IMR-90 (cell line): ENCODE measurements around the gene SLC25A21. TPM values are rescaled to one million over a fixed set of nuclear protein-coding genes. Genes with fewer than 3 reads are reported as not detected.

Experiments
- ATAC-seq: fragments of 200-7000 bp; cut with Tn5 transposase; 2 replicates; pipeline ENCODE4 v1.9.1; 2020; ENCODE audit warnings: low read depth, mild to moderate bottlenecking, moderate library complexity
- BruUV-seq: library from RNA; stranded (reverse); fragments of 400-500 nt; replicated peaks from 2 replicates; lab custom pipeline; 2021; lab: Mats Ljungman, UMichigan
- CTCF ChIA-PET: fragments of 300-600 bp; formaldehyde crosslinking; extraction: SDS; loops from one replicate; lab custom pipeline; 2021; ENCODE audit warnings: antibody characterized with exemption; lab: Yijun Ruan, JAX
- POLR2A ChIA-PET: fragments of 300-600 bp; sonication (Branson Sonifier 250); formaldehyde crosslinking; loops from one replicate; lab custom pipeline; 2022; ENCODE audit warnings: antibody characterized with exemption; ENCODE audit not compliant: unreplicated experiment; lab: Charles Lee
- DNase-seq: peaks from one replicate; pipeline ENCODE4 v3.0.0; 2013
- H2AFZ ChIP-seq: replicated peaks from 2 replicates; pipeline ENCODE3; 2013; ENCODE audit warnings: low read length, mild to moderate bottlenecking; ENCODE audit not compliant: poor library complexity
- H2AK5ac ChIP-seq: 2 replicates; pipeline ENCODE4 v1.6.1; 2013; ENCODE audit warnings: low read depth, low read length, inconsistent platforms
- H2AK9ac ChIP-seq: replicated peaks from 2 replicates; pipeline ENCODE3; 2013; ENCODE audit warnings: mild to moderate bottlenecking, low read depth, low read length, moderate library complexity; ENCODE audit not compliant: poor library complexity
- H2BK120ac ChIP-seq: 2 replicates; pipeline ENCODE4 v1.6.1; 2013; ENCODE audit warnings: low read depth, low read length, inconsistent platforms
- H2BK15ac ChIP-seq: 3 replicates; pipeline ENCODE4 v1.6.1; 2013; ENCODE audit warnings: low read depth, low read length, inconsistent platforms
- H2BK20ac ChIP-seq: 2 replicates; pipeline ENCODE4 v1.6.1; 2013; ENCODE audit warnings: low read depth, mild to moderate bottlenecking, inconsistent platforms, low read length, moderate library complexity
- H2BK5ac ChIP-seq: 2 replicates; pipeline ENCODE4 v1.6.1; 2013; ENCODE audit warnings: mild to moderate bottlenecking, low read depth, low read length, inconsistent platforms; ENCODE audit not compliant: poor library complexity, severe bottlenecking
- H3K14ac ChIP-seq: replicated peaks from 2 replicates; pipeline ENCODE4 v1.6.1; 2013; ENCODE audit warnings: low read depth, low read length, inconsistent platforms
- H3K18ac ChIP-seq: 2 replicates; pipeline ENCODE4 v1.6.1; 2013; ENCODE audit warnings: low read depth, low read length, control low read depth
- H3K23ac ChIP-seq: 2 replicates; pipeline ENCODE4 v1.6.1; 2013; ENCODE audit warnings: low read depth, low read length, inconsistent platforms
- H3K27ac ChIP-seq: 2 replicates; pipeline ENCODE4 v1.5.1; 2013; ENCODE audit warnings: mild to moderate bottlenecking, control low read depth, low read length; ENCODE audit not compliant: insufficient read depth
- H3K27me3 ChIP-seq: 2 replicates; pipeline ENCODE4 v1.6.1; 2013; ENCODE audit warnings: low read length; ENCODE audit not compliant: control insufficient read depth, insufficient read depth
- H3K36me3 ChIP-seq: 2 replicates; pipeline ENCODE4 v1.6.1; 2013; ENCODE audit warnings: low read length, mixed read lengths; ENCODE audit not compliant: control insufficient read depth, insufficient read depth
- H3K4ac ChIP-seq: 2 replicates; pipeline ENCODE4 v1.6.1; 2013; ENCODE audit warnings: low read depth, low read length, inconsistent platforms
- H3K4me1 ChIP-seq: 2 replicates; pipeline ENCODE4 v1.6.1; 2013; ENCODE audit warnings: low read length, mixed read lengths; ENCODE audit not compliant: control insufficient read depth, insufficient read depth
- H3K4me2 ChIP-seq: 2 replicates; pipeline ENCODE4 v1.6.1; 2013; ENCODE audit warnings: low read depth, mild to moderate bottlenecking, control low read depth, low read length, moderate library complexity
- H3K4me3 ChIP-seq: 2 replicates; pipeline ENCODE4 v1.5.1; 2013; ENCODE audit warnings: low read depth, mild to moderate bottlenecking, control low read depth, low read length, moderate library complexity; ENCODE audit not compliant: insufficient read depth
- H3K56ac ChIP-seq: 2 replicates; pipeline ENCODE4 v1.6.1; 2013; ENCODE audit warnings: low read length, inconsistent platforms; ENCODE audit not compliant: insufficient read depth; ENCODE audit errors: extremely low read depth
- H3K79me1 ChIP-seq, 2 experiments: 2 replicates each; pipeline ENCODE4 v1.6.1; 2013; ENCODE audit warnings: low read length in 2 of 2, inconsistent platforms in 1 of 2, low read depth in 1 of 2
- H3K9ac ChIP-seq: 2 replicates; pipeline ENCODE4 v1.6.1; 2013; ENCODE audit warnings: low read depth, low read length, control low read depth
- H3K9me1 ChIP-seq: 2 replicates; pipeline ENCODE4 v1.6.1; 2013; ENCODE audit warnings: low read length, inconsistent platforms; ENCODE audit not compliant: insufficient read depth
- H3K9me3 ChIP-seq: 2 replicates; pipeline ENCODE4 v1.6.1; 2013; ENCODE audit warnings: low read length; ENCODE audit not compliant: control insufficient read depth, insufficient read depth
- H4K20me1 ChIP-seq: 2 replicates; pipeline ENCODE4 v1.6.1; 2013; ENCODE audit warnings: low read length, inconsistent platforms; ENCODE audit not compliant: insufficient read depth
- H4K5ac ChIP-seq: 2 replicates; pipeline ENCODE4 v1.6.1; 2013; ENCODE audit warnings: mild to moderate bottlenecking, low read depth, low read length, control low read depth
- H4K8ac ChIP-seq, 2 experiments: 2 replicates each; pipeline ENCODE4 v1.6.1; 2013; ENCODE audit warnings: low read depth in 2 of 2, low read length in 2 of 2, control low read depth in 1 of 2, inconsistent platforms in 1 of 2
- H4K91ac ChIP-seq: 2 replicates; pipeline ENCODE4 v1.6.1; 2013; ENCODE audit warnings: low read depth, low read length, inconsistent platforms; ENCODE audit not compliant: insufficient read depth
- BHLHE40 ChIP-seq: fragments of 150-350 bp; IDR thresholded peaks from 2 replicates; pipeline ENCODE4 v1.6.1; 2016; ENCODE audit warnings: mild to moderate bottlenecking, low read depth, low read length
- CEBPB ChIP-seq: IDR thresholded peaks from 2 replicates; pipeline ENCODE4 v1.6.1; 2012; ENCODE audit warnings: low read depth, low read length, improper control_type of control experiment
- CHD1 ChIP-seq: IDR thresholded peaks from 2 replicates; pipeline ENCODE4 v1.6.1; 2012; ENCODE audit warnings: low read depth, low read length, improper control_type of control experiment
- CTCF ChIP-seq: conservative IDR thresholded peaks from 2 replicates; pipeline ENCODE4 v1.5.1; 2012; ENCODE audit warnings: mild to moderate bottlenecking, low read depth, low read length, improper control_type of control experiment
- FOS ChIP-seq: fragments of 150-350 bp; IDR thresholded peaks from 2 replicates; pipeline ENCODE4 v1.6.1; 2016; ENCODE audit warnings: low read depth, low read length
- MXI1 ChIP-seq: IDR thresholded peaks from 2 replicates; pipeline ENCODE4 v1.6.1; 2012; ENCODE audit warnings: low read depth, mild to moderate bottlenecking, low read length, moderate library complexity, borderline replicate concordance
- POLR2A ChIP-seq: IDR thresholded peaks from 2 replicates; pipeline ENCODE4 v1.6.1; 2012; ENCODE audit warnings: mild to moderate bottlenecking, low read depth, low read length
- RAD21 ChIP-seq: IDR thresholded peaks from 2 replicates; pipeline ENCODE4 v1.6.1; 2012; ENCODE audit warnings: low read length, improper control_type of control experiment
- USF2 ChIP-seq: fragments of 150-350 bp; IDR thresholded peaks from 2 replicates; pipeline ENCODE4 v1.6.1; 2017; ENCODE audit warnings: mild to moderate bottlenecking, antibody characterized with exemption, low read length, low read depth
- WGBS, 2 experiments: methylation state at CpG; one replicate each; pipeline versions ENCODE4 v1.1.5 to v1.1.7; 2013; ENCODE audit warnings: missing lambda C conversion rate in 2 of 2; ENCODE audit not compliant: insufficient read length in 1 of 2; ENCODE audit errors: extremely low coverage in 2 of 2; 5-methylcytosine and 5-hydroxymethylcytosine counted together
- dilution Hi-C: fragments of 300-500 bp; cut with HindIII; formaldehyde crosslinking; loops from one replicate; pipeline ENCODE4 v1.14.3; 2018; ENCODE audit warnings: low sequenced_read_pairs; ENCODE audit not compliant: unreplicated experiment
- in situ Hi-C: fragments of 300-500 bp; cut with MboI; formaldehyde crosslinking; loops from 3 replicates; pipeline ENCODE4 v1.14.3; 2019; ENCODE audit warnings: low sequenced_read_pairs, inconsistent platforms, mixed read lengths
- intact Hi-C: fragments of 100-400 bp; cut with micrococcal nuclease; formaldehyde crosslinking; loops from 2 replicates; pipeline ENCODE4 v1.10.0; 2022
- polyA plus RNA-seq, 3 experiments: library from polyadenylated mRNA; depleted of rRNA; stranded (reverse); fragments of >200 nt; gene quantifications; 2 replicates each; pipeline ENCODE4 v1.2.3, GENCODE V29; 2012; ENCODE audit warnings: low replicate concordance in 1 of 3
- total RNA-seq: library from RNA; depleted of rRNA; stranded (reverse); fragments of >200 nt; gene quantifications from 2 replicates; pipeline ENCODE4 v1.2.3, GENCODE V29; 2012

SLC25A21 gene
- total and polyA plus RNA-seq, 2 of the 4 experiments (the other 2 are of a cell fraction) = 0.62 to 0.90 TPM

- in situ Hi-C loops (no loop called here), intact Hi-C loops (no loop called here), dilution Hi-C loops (no loop called here)
- no peak for TF ChIP-seq RAD21
- no peak for TF ChIP-seq USF2
- TF ChIP-seq CTCF = no peak
- no peak for TF ChIP-seq POLR2A
- TF ChIP-seq MXI1 = no peak
- no peak for TF ChIP-seq CHD1
- TF ChIP-seq BHLHE40 = no peak
- no peak for TF ChIP-seq FOS
- TF ChIP-seq CEBPB = no peak
- no peak overlapping the region for H3K14ac ChIP-seq
- no TSS peak for BruUV-seq
- no peak for ATAC-seq
- no peak overlapping the region for H3K18ac ChIP-seq
- H4K20me1 ChIP-seq = no peaks in the 10 kb centered on the region
- H3K56ac ChIP-seq = no peak overlapping the region
- no peak for DNase-seq
- no peak overlapping the region for H4K8ac ChIP-seq
- no peak overlapping the region for H3K23ac ChIP-seq
- no peak overlapping the region for H2BK20ac ChIP-seq
- no CpG with 5 or more reads among the region's 1 CpG for WGBS, 2 experiments
- no peak overlapping the region for H3K9ac ChIP-seq
- H3K9me1 ChIP-seq = no peaks in the 10 kb centered on the region
- H2AK9ac ChIP-seq = no peak overlapping the region
- no peak overlapping the region for H2AK5ac ChIP-seq
- H3K27me3 ChIP-seq = no peaks in the 10 kb centered on the region
- H3K9me3 ChIP-seq = no peaks in the 10 kb centered on the region
- CTCF ChIA-PET = interaction anchor here (0.8 kb wide), 1 partner anchor 17 kb away, joined by 4 read pairs; no protein-coding TSS in a partner anchor
- H4K5ac ChIP-seq = no peak overlapping the region
- H4K91ac ChIP-seq = no peak overlapping the region
- POLR2A ChIA-PET = no interaction called here
- no peak overlapping the region for H2BK15ac ChIP-seq
- no peaks in the 10 kb centered on the region for H3K36me3 ChIP-seq
- no peak overlapping the region for H2BK120ac ChIP-seq
- no peak overlapping the region for H2BK5ac ChIP-seq
- H2AFZ ChIP-seq = no peak overlapping the region
- no peak overlapping the region for H3K4me2 ChIP-seq
- no peaks in the 10 kb centered on the region for H3K4me1 ChIP-seq
- no peaks in the 10 kb centered on the region for H3K79me1 ChIP-seq
- H3K4ac ChIP-seq = no peak overlapping the region
- no peak overlapping the region for H3K27ac ChIP-seq
- H3K4me3 ChIP-seq = no peak overlapping the region
Observed at GRCh38 chr14:37082449-37082848, 90.0 kb downstream of the SLC25A21 start.
